Ishikawa (cell line): ENCODE measurements around the gene FUBP3.

Experiments
- CEBPB ChIP-seq: IDR thresholded peaks from 2 replicates; pipeline ENCODE4 v1.6.1; 2012
- CREB1 ChIP-seq: IDR thresholded peaks from 2 replicates; pipeline ENCODE4 v1.6.1; 2012; ENCODE audit warnings: low read depth
- EGR1 ChIP-seq: IDR thresholded peaks from 2 replicates; pipeline ENCODE4 v1.6.1; 2012
- EP300 ChIP-seq: IDR thresholded peaks from 2 replicates; pipeline ENCODE4 v1.6.1; 2012; ENCODE audit warnings: borderline replicate concordance
- FOXM1 ChIP-seq: IDR thresholded peaks from 2 replicates; pipeline ENCODE4 v1.6.1; 2012; ENCODE audit warnings: low read depth, borderline replicate concordance
- MAX ChIP-seq: IDR thresholded peaks from 2 replicates; pipeline ENCODE4 v1.6.1; 2012
- NFIC ChIP-seq: IDR thresholded peaks from 2 replicates; pipeline ENCODE4 v1.6.1; 2012
- RAD21 ChIP-seq: IDR thresholded peaks from 2 replicates; pipeline ENCODE4 v1.6.1; 2012; ENCODE audit warnings: low read depth
- TAF1 ChIP-seq: IDR thresholded peaks from 2 replicates; pipeline ENCODE4 v1.6.1; 2012; ENCODE audit warnings: low read depth, mild to moderate bottlenecking
- USF1 ChIP-seq: IDR thresholded peaks from 2 replicates; pipeline ENCODE4 v1.6.1; 2012

- TF ChIP-seq RAD21 (no peak), CREB1 (no peak), NFIC (no peak), FOXM1 (no peak), EP300 (no peak), EGR1 (no peak), TAF1 (no peak), USF1 (no peak), CEBPB (no peak), MAX (no peak)
Observed at GRCh38 chr9:130548103-130548502, 31.3 kb upstream of the FUBP3 start.
